PC-9 (cell line): Measurements from ENCODE around the gene SPATS2. TPM values are rescaled to one million over a fixed set of nuclear protein-coding genes. Genes with fewer than 3 reads are reported as not detected.
A peak's percentile ranks its signal among the peaks of the same experiment; 100 is the strongest.

Source experiments
- BruUV-seq: library from RNA; stranded (reverse); fragments of 400-500 nt; replicated peaks from 2 replicates; lab custom pipeline; 2021; lab: Mats Ljungman, UMichigan
- CTCF ChIA-PET: fragments of 300-600 bp; sonication (Branson Sonifier 250); formaldehyde crosslinking; loops from one replicate; lab custom pipeline; 2022; ENCODE audit warnings: antibody characterized with exemption; lab: Charles Lee
- POLR2A ChIA-PET: fragments of 300-600 bp; sonication (Branson Sonifier 250); formaldehyde crosslinking; loops from one replicate; lab custom pipeline; 2022; ENCODE audit warnings: antibody characterized with exemption; ENCODE audit not compliant: unreplicated experiment; lab: Charles Lee
- DNase-seq, 2 experiments: peaks; one replicate each; pipeline versions ENCODE4 v3.0.0 to v3.0.0-alpha.2; 2015 to 2022; ENCODE audit warnings: mixed read lengths in 1 of 2
- H2AFZ ChIP-seq: fragments of 200-600 bp; sonication (generic); 2 replicates; pipeline ENCODE4 v1.8.1; 2017; ENCODE audit warnings: antibody characterized with exemption
- H3F3A ChIP-seq: fragments of 200-600 bp; sonication (generic); 2 replicates; pipeline ENCODE4 v1.8.1; 2017; ENCODE audit warnings: antibody characterized with exemption, mild to moderate bottlenecking, low read depth; ENCODE audit not compliant: insufficient read depth
- H3K27ac ChIP-seq: fragments of 200-600 bp; sonication (generic); 2 replicates; pipeline ENCODE4 v1.6.1; 2016; ENCODE audit warnings: mixed run types
- H3K27me3 ChIP-seq: fragments of 200-600 bp; sonication (generic); 2 replicates; pipeline ENCODE4 v1.6.1; 2016; ENCODE audit warnings: low read depth, mixed run types; ENCODE audit not compliant: insufficient read depth
- H3K36me3 ChIP-seq: fragments of 200-600 bp; sonication (generic); 2 replicates; pipeline ENCODE4 v1.6.1; 2016; ENCODE audit warnings: low read depth, mixed run types
- H3K4me1 ChIP-seq: fragments of 200-600 bp; sonication (generic); replicated peaks from 2 replicates; pipeline ENCODE4 v1.6.1; 2016; ENCODE audit warnings: mixed run types; ENCODE audit not compliant: insufficient read depth
- H3K4me2 ChIP-seq: fragments of 200-600 bp; sonication (generic); 2 replicates; pipeline ENCODE4 v1.6.1; 2017; ENCODE audit warnings: mixed run types
- H3K4me3 ChIP-seq: fragments of 200-600 bp; sonication (generic); 2 replicates; pipeline ENCODE4 v1.6.1; 2016; ENCODE audit warnings: mixed run types
- H3K79me2 ChIP-seq: fragments of 200-600 bp; sonication (generic); 2 replicates; pipeline ENCODE4 v1.6.1; 2017; ENCODE audit warnings: low read depth, mixed run types
- H3K9me2 ChIP-seq: fragments of 200-600 bp; sonication (generic); 2 replicates; pipeline ENCODE4 v1.8.1; 2017; ENCODE audit warnings: mild to moderate bottlenecking; ENCODE audit not compliant: insufficient read depth
- H3K9me3 ChIP-seq: fragments of 200-600 bp; sonication (generic); 2 replicates; pipeline ENCODE4 v1.8.1; 2016; ENCODE audit warnings: low read depth; ENCODE audit not compliant: insufficient read depth
- H4K20me1 ChIP-seq: fragments of 200-600 bp; sonication (generic); 2 replicates; pipeline ENCODE4 v1.8.1; 2017; ENCODE audit not compliant: insufficient read depth
- CTCF ChIP-seq: fragments of 200-600 bp; sonication (generic); conservative IDR thresholded peaks from 2 replicates; pipeline ENCODE4 v1.6.1; 2017; ENCODE audit warnings: mixed run types, antibody characterized with exemption, mild to moderate bottlenecking, moderate library complexity
- EZH2 ChIP-seq: fragments of 200-600 bp; sonication (generic); IDR thresholded peaks from 2 replicates; pipeline ENCODE4 v1.8.0; 2017; ENCODE audit warnings: antibody characterized with exemption, low read depth
- intact Hi-C: fragments of 100-400 bp; cut with micrococcal nuclease; formaldehyde crosslinking; loops from one replicate; pipeline ENCODE4 v1.10.0; 2022; ENCODE audit not compliant: unreplicated experiment
- total RNA-seq: library from RNA; stranded (reverse); gene quantifications from 2 replicates; pipeline ENCODE4 v1.2.3, GENCODE V29; 2021

The SPATS2 gene
- total RNA-seq, 1 experiment from 2014 or later: 65.1 TPM

- peaks cover 10% of the 10 kb centered on the region; the same call in 1 of the 2 replicates for H3K36me3 ChIP-seq
- peak within 1 kb of the TSS; percentile 57 for H3K27ac ChIP-seq
- H2AFZ ChIP-seq: peak within 1 kb of the TSS; percentile 97
- peaks cover 13% of the 10 kb centered on the region; the same call in 1 of the 2 replicates for H3K4me1 ChIP-seq
- H3K9me2 ChIP-seq: no peaks in the 10 kb centered on the region
- ChIA-PET CTCF (interaction anchor here (0.7 kb wide), 1 partner anchor 13 kb away, joined by 3 read pairs; no protein-coding TSS in a partner anchor), POLR2A (interaction anchor here (1.4 kb wide), 1 partner anchor 200 kb away, joined by 4 read pairs; the partner anchor contains the start of gene SPATS2)
- no peaks in the 10 kb centered on the region for H3K27me3 ChIP-seq
- H3K79me2 ChIP-seq: peaks cover 52% of the 10 kb centered on the region
- peaks cover 9% of the 10 kb centered on the region; the same call in 1 of the 2 replicates for H3F3A ChIP-seq
- no peaks in the 10 kb centered on the region for H3K9me3 ChIP-seq
- peak within 1 kb of the TSS; percentile 89 for H3K4me3 ChIP-seq
- H4K20me1 ChIP-seq: no peaks in the 10 kb centered on the region; the same call in 1 of the 2 replicates
- TF ChIP-seq EZH2: no peak
- no peak for TF ChIP-seq CTCF
- peak; percentile 83 to 86 for DNase-seq
- intact Hi-C loops: loop anchor here (5.0 kb wide), 1 partner anchor 201 kb away; the partner anchor contains the start of gene SPATS2
- peak within 1 kb of the TSS; percentile 88 for H3K4me2 ChIP-seq
- BruUV-seq: TSS peak; percentile 81
Observed at GRCh38 chr12:49567611-49568441, 200.6 kb downstream of the SPATS2 start, which contains the start of gene MCRS1. TSS of gene MCRS1 (minus strand) at chr12:49568142. CDS start at chr12:49566731, 1,411 bp downstream.

- H3K9me2 ChIP-seq: no peaks in the 10 kb centered on the region
- H2AFZ ChIP-seq: peak overlapping the region; percentile 97
- DNase-seq: no peak
- peaks cover 10% of the 10 kb centered on the region; the same call in 1 of the 2 replicates for H3K36me3 ChIP-seq
- TF ChIP-seq EZH2 (no peak), CTCF (no peak; the same call in 1 of the 2 replicates)
- TSS peak; percentile 44 for BruUV-seq
- no peaks in the 10 kb centered on the region for H3K9me3 ChIP-seq
- H3K27me3 ChIP-seq: no peaks in the 10 kb centered on the region
- CTCF ChIA-PET: no interaction called here
- H3K79me2 ChIP-seq: peaks cover 52% of the 10 kb centered on the region
- H3K4me1 ChIP-seq: peaks cover 13% of the 10 kb centered on the region; the same call in 1 of the 2 replicates
- POLR2A ChIA-PET: no interaction called here
- peaks cover 9% of the 10 kb centered on the region; the same call in 1 of the 2 replicates for H3F3A ChIP-seq
- H4K20me1 ChIP-seq: no peaks in the 10 kb centered on the region
- peak overlapping the region; percentile 88 for H3K4me2 ChIP-seq
- H3K27ac ChIP-seq: peak overlapping the region; percentile 57
- H3K4me3 ChIP-seq: peak overlapping the region; percentile 89
- intact Hi-C loops: loop anchor here (5.0 kb wide), 1 partner anchor 201 kb away; the partner anchor contains the start of gene SPATS2
Observed at GRCh38 chr12:49568442-49569162, 201.3 kb downstream of the SPATS2 start.

Other genes starting within 250 kb of the SPATS2 start
- gene TUBA1B, start 236.1 kb upstream of the SPATS2 start, total RNA-seq: 930 and 1,061 TPM in 2 replicates
- 14.1 and 14.2 TPM in 2 replicates for gene TUBA1A, start 178.4 kb upstream of the SPATS2 start, total RNA-seq
- gene TUBA1C, start 102.4 kb upstream of the SPATS2 start, total RNA-seq: 449 and 490 TPM in 2 replicates
- gene PRPH, start 72.3 kb upstream of the SPATS2 start, total RNA-seq: 0.46 and 0.60 TPM in 2 replicates
- gene TROAP, start 44.2 kb upstream of the SPATS2 start, total RNA-seq: 79.4 and 79.9 TPM in 2 replicates
- 0.18 and 0.22 TPM in 2 replicates for gene C1QL4, start 30.3 kb upstream of the SPATS2 start, total RNA-seq
- gene DNAJC22, start 20.6 kb upstream of the SPATS2 start, total RNA-seq: 3.7 and 4.7 TPM in 2 replicates
- not detected in 2 replicates for gene KCNH3, start 171.6 kb downstream of the SPATS2 start, total RNA-seq
- 66.9 and 71.5 TPM in 2 replicates for gene MCRS1, start 200.7 kb downstream of the SPATS2 start, total RNA-seq
- gene FAM186B, start 238.2 kb downstream of the SPATS2 start, total RNA-seq: 1.3 and 1.7 TPM in 2 replicates